Measurements from ENCODE around the gene COL4A1.

COL4A1 gene

GRCh38 chr13:110341445-110342244, 34.7 kb upstream of the COL4A1 start:
- DNase-seq (ENCODE audit: low spot score), result no peak

GRCh38 chr13:110340812-110341444, 34.0 kb upstream of the COL4A1 start:
- DNase-seq (ENCODE audit: low spot score), result peak; percentile 79

- DNase-seq (ENCODE audit: low spot score), result no peak
Measured at GRCh38 chr13:110339975-110340550, 33.1 kb upstream of the COL4A1 start.

GRCh38 chr13:110339263-110339662, 32.3 kb upstream of the COL4A1 start:
- no peak for DNase-seq (ENCODE audit: low spot score)

GRCh38 chr13:110338441-110339101, 31.6 kb upstream of the COL4A1 start:
- no peak for DNase-seq (ENCODE audit: low spot score)

GRCh38 chr13:110337247-110337646, 30.3 kb upstream of the COL4A1 start:
- DNase-seq (ENCODE audit: low spot score), result no peak

GRCh38 chr13:110336681-110337080, 29.7 kb upstream of the COL4A1 start:
- no peak for DNase-seq (ENCODE audit: low spot score)

GRCh38 chr13:110336108-110336507, 29.2 kb upstream of the COL4A1 start:
- DNase-seq (ENCODE audit: low spot score), result no peak

GRCh38 chr13:110334841-110335490, 28.0 kb upstream of the COL4A1 start:
- DNase-seq (ENCODE audit: low spot score), result peak; percentile 63

GRCh38 chr13:110334256-110334655, 27.3 kb upstream of the COL4A1 start:
- DNase-seq (ENCODE audit: low spot score), result peak; percentile 93

GRCh38 chr13:110333837-110334236, 26.9 kb upstream of the COL4A1 start:
- no peak for DNase-seq (ENCODE audit: low spot score)

GRCh38 chr13:110332750-110333149, 25.8 kb upstream of the COL4A1 start:
- peak; percentile 43 for DNase-seq (ENCODE audit: low spot score)

- DNase-seq (ENCODE audit: low spot score), result peak; percentile 87
Measured at GRCh38 chr13:110331362-110331761, 24.4 kb upstream of the COL4A1 start.

- DNase-seq (ENCODE audit: low spot score), result peak; percentile 80
Measured at GRCh38 chr13:110330491-110331011, 23.6 kb upstream of the COL4A1 start.

- DNase-seq (ENCODE audit: low spot score), result peak; percentile 78
Measured at GRCh38 chr13:110329798-110330461, 23.0 kb upstream of the COL4A1 start.

GRCh38 chr13:110329258-110329657, 22.3 kb upstream of the COL4A1 start:
- peak; percentile 43 for DNase-seq (ENCODE audit: low spot score)

GRCh38 chr13:110328573-110328972, 21.6 kb upstream of the COL4A1 start:
- no peak for DNase-seq (ENCODE audit: low spot score)

- peak; percentile 88 for DNase-seq (ENCODE audit: low spot score)
Measured at GRCh38 chr13:110327051-110327721, 20.2 kb upstream of the COL4A1 start.

- peak; percentile 72 for DNase-seq (ENCODE audit: low spot score)
Measured at GRCh38 chr13:110326263-110326904, 19.4 kb upstream of the COL4A1 start.

All from kidney tubule cell (primary cell).